OCI-LY1 (cell line): ENCODE results near the gene TMEM218.

ENCODE experiments used
- EZH2 ChIP-seq: fragments of 200-600 bp; sonication (generic), shearing (Covaris generic); IDR thresholded peaks from 2 replicates; pipeline ENCODE4 v1.8.0; 2017; ENCODE audit warnings: borderline replicate concordance, mixed run types, mild to moderate bottlenecking, antibody characterized with exemption, low read length, moderate library complexity, mixed read lengths
- TF ChIP-seq, protein P1 (sequence below): fragments of 200-600 bp; sonication (generic), shearing (Covaris generic); IDR thresholded peaks from 2 replicates; pipeline ENCODE4 v1.5.1; 2017; ENCODE audit warnings: mild to moderate bottlenecking, antibody characterized with exemption, low read length, moderate library complexity, mixed read lengths

DNA sequence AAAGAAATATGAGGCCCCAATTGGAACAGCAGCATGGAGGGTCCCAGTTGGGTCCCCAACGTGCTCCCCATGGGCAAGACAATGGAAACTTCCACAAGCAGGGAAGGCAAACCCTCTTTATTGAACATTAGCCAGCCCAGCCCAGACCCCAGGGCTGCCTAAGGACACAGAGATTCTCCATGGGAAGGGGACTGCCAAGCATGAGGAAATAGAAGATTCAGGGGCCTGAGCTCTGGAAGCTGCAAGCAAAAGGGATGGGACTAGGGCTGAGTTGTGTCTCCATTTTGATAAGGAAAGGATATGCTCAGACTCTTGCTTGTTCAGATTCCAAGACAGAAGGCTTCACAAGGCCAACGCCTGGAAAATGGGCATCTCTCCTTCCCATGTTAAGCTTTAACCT, 23.3 kb downstream of the TMEM218 start:
- no peak for TF ChIP-seq EZH2
- TF ChIP-seq, protein P1, sequence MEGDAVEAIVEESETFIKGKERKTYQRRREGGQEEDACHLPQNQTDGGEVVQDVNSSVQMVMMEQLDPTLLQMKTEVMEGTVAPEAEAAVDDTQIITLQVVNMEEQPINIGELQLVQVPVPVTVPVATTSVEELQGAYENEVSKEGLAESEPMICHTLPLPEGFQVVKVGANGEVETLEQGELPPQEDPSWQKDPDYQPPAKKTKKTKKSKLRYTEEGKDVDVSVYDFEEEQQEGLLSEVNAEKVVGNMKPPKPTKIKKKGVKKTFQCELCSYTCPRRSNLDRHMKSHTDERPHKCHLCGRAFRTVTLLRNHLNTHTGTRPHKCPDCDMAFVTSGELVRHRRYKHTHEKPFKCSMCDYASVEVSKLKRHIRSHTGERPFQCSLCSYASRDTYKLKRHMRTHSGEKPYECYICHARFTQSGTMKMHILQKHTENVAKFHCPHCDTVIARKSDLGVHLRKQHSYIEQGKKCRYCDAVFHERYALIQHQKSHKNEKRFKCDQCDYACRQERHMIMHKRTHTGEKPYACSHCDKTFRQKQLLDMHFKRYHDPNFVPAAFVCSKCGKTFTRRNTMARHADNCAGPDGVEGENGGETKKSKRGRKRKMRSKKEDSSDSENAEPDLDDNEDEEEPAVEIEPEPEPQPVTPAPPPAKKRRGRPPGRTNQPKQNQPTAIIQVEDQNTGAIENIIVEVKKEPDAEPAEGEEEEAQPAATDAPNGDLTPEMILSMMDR = no peak
